ENCODE data around the gene NELFE. TPM values are rescaled to one million over a fixed set of nuclear protein-coding genes. Genes with fewer than 3 reads are reported as not detected.
A peak's percentile ranks its signal among the peaks of the same experiment; 100 is the strongest.

Gene NELFE
- total and polyA plus RNA-seq, 2 of the 13 experiments (the other 11 are each of a cell fraction or from before 2014, with no cell fraction given): 51.3 to 69.8 TPM

GRCh38 chr6:31946370-31946885 is 12.3 kb downstream of the NELFE start (continued):
- TF ChIP-seq FLYWCH1 (CRISPR knock-in tag; IDR thresholded peaks at IDR 0.05) (no peak), ZFP41 (CRISPR knock-in tag; IDR thresholded peaks at IDR 0.05; ENCODE audit: borderline replicate concordance) (no peak), ZKSCAN8 (CRISPR knock-in tag; IDR thresholded peaks at IDR 0.05; ENCODE audit: borderline replicate concordance) (no peak), ZHX1 (CRISPR knock-in tag; IDR thresholded peaks at IDR 0.05; ENCODE audit: low read depth) (no peak), ZNF816 (CRISPR knock-in tag; IDR thresholded peaks at IDR 0.05; ENCODE audit: borderline replicate concordance) (no peak), JUND (CRISPR knock-in tag; IDR thresholded peaks at IDR 0.05) (no peak), NFRKB (IDR thresholded peaks at IDR 0.05) (no peak), ZNF552 (CRISPR knock-in tag; IDR thresholded peaks at IDR 0.05; ENCODE audit: borderline replicate concordance) (no peak; the same call in 1 of the 2 replicates), ZBTB3 (CRISPR knock-in tag; IDR thresholded peaks at IDR 0.05; ENCODE audit: borderline replicate concordance, low read depth) (no peak), TCF7 (IDR thresholded peaks at IDR 0.05; ENCODE audit: low read depth) (peak; percentile 74; the same call in 1 of the 2 replicates), JUNB (CRISPR knock-in tag; IDR thresholded peaks at IDR 0.05; ENCODE audit: borderline replicate concordance) (no peak), EEA1 (CRISPR knock-in tag; IDR thresholded peaks at IDR 0.05; ENCODE audit: borderline replicate concordance) (0 out of 2 replicates have a peak, but pooled peaks have one; percentile 23)
- TF ChIP-seq, protein P1, sequence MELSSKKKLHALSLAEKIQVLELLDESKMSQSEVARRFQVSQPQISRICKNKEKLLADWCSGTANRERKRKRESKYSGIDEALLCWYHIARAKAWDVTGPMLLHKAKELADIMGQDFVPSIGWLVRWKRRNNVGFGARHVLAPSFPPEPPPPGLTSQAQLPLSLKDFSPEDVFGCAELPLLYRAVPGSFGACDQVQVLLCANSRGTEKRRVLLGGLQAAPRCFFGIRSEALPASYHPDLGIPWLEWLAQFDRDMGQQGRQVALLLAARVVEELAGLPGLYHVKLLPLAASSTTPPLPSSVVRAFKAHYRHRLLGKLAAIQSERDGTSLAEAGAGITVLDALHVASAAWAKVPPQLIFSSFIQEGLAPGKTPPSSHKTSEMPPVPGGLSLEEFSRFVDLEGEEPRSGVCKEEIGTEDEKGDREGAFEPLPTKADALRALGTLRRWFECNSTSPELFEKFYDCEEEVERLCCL (CRISPR knock-in tag; IDR thresholded peaks at IDR 0.05; ENCODE audit: borderline replicate concordance): 0 out of 2 replicates have a peak, but pooled peaks have one; percentile 7
- TF ChIP-seq, protein P2, sequence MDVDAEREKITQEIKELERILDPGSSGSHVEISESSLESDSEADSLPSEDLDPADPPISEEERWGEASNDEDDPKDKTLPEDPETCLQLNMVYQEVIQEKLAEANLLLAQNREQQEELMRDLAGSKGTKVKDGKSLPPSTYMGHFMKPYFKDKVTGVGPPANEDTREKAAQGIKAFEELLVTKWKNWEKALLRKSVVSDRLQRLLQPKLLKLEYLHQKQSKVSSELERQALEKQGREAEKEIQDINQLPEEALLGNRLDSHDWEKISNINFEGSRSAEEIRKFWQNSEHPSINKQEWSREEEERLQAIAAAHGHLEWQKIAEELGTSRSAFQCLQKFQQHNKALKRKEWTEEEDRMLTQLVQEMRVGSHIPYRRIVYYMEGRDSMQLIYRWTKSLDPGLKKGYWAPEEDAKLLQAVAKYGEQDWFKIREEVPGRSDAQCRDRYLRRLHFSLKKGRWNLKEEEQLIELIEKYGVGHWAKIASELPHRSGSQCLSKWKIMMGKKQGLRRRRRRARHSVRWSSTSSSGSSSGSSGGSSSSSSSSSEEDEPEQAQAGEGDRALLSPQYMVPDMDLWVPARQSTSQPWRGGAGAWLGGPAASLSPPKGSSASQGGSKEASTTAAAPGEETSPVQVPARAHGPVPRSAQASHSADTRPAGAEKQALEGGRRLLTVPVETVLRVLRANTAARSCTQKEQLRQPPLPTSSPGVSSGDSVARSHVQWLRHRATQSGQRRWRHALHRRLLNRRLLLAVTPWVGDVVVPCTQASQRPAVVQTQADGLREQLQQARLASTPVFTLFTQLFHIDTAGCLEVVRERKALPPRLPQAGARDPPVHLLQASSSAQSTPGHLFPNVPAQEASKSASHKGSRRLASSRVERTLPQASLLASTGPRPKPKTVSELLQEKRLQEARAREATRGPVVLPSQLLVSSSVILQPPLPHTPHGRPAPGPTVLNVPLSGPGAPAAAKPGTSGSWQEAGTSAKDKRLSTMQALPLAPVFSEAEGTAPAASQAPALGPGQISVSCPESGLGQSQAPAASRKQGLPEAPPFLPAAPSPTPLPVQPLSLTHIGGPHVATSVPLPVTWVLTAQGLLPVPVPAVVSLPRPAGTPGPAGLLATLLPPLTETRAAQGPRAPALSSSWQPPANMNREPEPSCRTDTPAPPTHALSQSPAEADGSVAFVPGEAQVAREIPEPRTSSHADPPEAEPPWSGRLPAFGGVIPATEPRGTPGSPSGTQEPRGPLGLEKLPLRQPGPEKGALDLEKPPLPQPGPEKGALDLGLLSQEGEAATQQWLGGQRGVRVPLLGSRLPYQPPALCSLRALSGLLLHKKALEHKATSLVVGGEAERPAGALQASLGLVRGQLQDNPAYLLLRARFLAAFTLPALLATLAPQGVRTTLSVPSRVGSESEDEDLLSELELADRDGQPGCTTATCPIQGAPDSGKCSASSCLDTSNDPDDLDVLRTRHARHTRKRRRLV (CRISPR knock-in tag; IDR thresholded peaks at IDR 0.05): 0 out of 2 replicates have a peak, but pooled peaks have one; percentile 39
- TF ChIP-seq, protein P3, sequence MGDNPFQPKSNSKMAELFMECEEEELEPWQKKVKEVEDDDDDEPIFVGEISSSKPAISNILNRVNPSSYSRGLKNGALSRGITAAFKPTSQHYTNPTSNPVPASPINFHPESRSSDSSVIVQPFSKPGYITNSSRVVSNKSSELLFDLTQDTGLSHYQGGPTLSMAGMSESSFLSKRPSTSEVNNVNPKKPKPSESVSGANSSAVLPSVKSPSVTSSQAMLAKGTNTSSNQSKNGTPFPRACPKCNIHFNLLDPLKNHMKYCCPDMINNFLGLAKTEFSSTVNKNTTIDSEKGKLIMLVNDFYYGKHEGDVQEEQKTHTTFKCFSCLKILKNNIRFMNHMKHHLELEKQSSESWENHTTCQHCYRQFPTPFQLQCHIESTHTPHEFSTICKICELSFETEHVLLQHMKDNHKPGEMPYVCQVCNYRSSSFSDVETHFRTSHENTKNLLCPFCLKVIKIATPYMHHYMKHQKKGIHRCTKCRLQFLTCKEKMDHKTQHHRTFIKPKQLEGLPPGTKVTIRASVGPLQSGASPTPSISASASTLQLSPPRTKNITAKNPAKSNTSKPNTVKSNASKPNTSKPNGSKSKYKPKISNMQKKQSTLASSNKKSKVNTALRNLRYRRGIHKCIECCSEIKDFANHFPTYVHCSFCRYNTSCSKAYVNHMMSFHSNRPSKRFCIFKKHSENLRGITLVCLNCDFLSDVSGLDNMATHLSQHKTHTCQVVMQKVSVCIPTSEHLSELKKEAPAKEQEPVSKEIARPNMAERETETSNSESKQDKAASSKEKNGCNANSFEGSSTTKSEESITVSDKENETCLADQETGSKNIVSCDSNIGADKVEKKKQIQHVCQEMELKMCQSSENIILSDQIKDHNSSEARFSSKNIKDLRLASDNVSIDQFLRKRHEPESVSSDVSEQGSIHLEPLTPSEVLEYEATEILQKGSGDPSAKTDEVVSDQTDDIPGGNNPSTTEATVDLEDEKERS (CRISPR knock-in tag; IDR thresholded peaks at IDR 0.05): no peak
